ENCODE results near the gene MOCOS. TPM values are rescaled to one million over a fixed set of nuclear protein-coding genes. Genes with fewer than 3 reads are reported as not detected.

Gene MOCOS
- total RNA-seq, 1 experiment from 2014 or later: 5.1 TPM

DNA sequence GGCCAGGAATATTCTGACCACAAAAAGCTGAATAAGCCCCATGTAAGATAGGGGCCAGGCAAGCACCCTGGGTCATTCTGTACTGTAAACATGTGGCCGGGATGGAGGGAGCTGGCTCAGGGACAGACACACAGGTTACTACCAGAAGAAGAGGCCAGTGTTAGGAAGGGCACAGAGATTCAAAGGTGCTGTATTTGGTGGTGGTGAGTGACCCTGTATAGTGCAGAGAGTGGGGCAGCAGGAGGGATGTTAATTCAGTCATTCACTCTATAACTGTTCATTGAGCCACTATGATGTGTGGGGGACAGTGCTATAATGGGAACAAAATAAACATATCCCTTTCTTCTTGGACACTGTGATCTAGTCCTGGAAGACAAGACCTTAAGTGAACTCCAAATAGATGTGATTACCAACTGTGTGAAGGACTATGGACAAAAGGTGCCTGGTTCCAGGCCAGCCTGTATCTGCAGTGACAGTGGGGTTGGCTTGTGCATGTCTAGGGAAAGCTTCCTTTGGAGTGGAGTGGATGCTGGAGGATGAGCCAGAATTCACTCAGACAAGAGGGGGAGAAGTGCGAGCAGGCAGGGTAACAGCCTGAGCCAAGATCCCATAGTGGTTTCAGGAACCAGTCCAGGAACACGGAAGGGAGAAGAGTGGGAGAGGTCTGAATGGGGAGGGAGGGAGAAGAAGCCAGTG, 8.3 kb downstream of the MOCOS start:
- H3K9ac ChIP-seq (ENCODE audit: low read length): no peak overlapping the region
- no peaks in the 10 kb centered on the region for H3K9me2 ChIP-seq (replicated peaks; ENCODE audit: low read length)
- no peaks in the 10 kb centered on the region for H3K27me3 ChIP-seq (ENCODE audit: low read length)
- no peaks in the 10 kb centered on the region for H4K20me1 ChIP-seq (ENCODE audit: low read length)
- TF ChIP-seq EZH2phosphoT487 (IDR thresholded peaks at IDR 0.05; ENCODE audit: borderline replicate concordance, low read length) (no peak), EZH2 (IDR thresholded peaks at IDR 0.05; ENCODE audit: low read length, unreplicated experiment) (no peak)
- TF ChIP-seq, protein P1, sequence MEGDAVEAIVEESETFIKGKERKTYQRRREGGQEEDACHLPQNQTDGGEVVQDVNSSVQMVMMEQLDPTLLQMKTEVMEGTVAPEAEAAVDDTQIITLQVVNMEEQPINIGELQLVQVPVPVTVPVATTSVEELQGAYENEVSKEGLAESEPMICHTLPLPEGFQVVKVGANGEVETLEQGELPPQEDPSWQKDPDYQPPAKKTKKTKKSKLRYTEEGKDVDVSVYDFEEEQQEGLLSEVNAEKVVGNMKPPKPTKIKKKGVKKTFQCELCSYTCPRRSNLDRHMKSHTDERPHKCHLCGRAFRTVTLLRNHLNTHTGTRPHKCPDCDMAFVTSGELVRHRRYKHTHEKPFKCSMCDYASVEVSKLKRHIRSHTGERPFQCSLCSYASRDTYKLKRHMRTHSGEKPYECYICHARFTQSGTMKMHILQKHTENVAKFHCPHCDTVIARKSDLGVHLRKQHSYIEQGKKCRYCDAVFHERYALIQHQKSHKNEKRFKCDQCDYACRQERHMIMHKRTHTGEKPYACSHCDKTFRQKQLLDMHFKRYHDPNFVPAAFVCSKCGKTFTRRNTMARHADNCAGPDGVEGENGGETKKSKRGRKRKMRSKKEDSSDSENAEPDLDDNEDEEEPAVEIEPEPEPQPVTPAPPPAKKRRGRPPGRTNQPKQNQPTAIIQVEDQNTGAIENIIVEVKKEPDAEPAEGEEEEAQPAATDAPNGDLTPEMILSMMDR (conservative IDR thresholded peaks at IDR 0.05; ENCODE audit: low read depth, low read length): no peak
- H3K27ac ChIP-seq (ENCODE audit: low read length): no peak overlapping the region
- no peak overlapping the region for H2AFZ ChIP-seq (ENCODE audit: low read length)
- intact Hi-C loops (cut with micrococcal nuclease): no loop called here
- no peaks in the 10 kb centered on the region for H3F3A ChIP-seq (ENCODE audit: low read length, unreplicated experiment)
- no peaks in the 10 kb centered on the region for H3K36me3 ChIP-seq (ENCODE audit: low read depth, low read length)
- ChIA-PET POLR2A (ENCODE audit: unreplicated experiment) (no interaction called here), CTCF (no interaction called here)
- ATAC-seq: no peak
- BruUV-seq (replicated peaks): no TSS peak
- H3K4me3 ChIP-seq (ENCODE audit: low read length): no peak overlapping the region
- H3K79me2 ChIP-seq (ENCODE audit: low read length): no peaks in the 10 kb centered on the region
- no peak for DNase-seq
- H3K4me1 ChIP-seq (ENCODE audit: insufficient read depth, low read length): no peaks in the 10 kb centered on the region
- H3K9me3 ChIP-seq (ENCODE audit: low read length): no peaks in the 10 kb centered on the region
- no peak overlapping the region for H3K4me2 ChIP-seq (ENCODE audit: low read length)

DNA sequence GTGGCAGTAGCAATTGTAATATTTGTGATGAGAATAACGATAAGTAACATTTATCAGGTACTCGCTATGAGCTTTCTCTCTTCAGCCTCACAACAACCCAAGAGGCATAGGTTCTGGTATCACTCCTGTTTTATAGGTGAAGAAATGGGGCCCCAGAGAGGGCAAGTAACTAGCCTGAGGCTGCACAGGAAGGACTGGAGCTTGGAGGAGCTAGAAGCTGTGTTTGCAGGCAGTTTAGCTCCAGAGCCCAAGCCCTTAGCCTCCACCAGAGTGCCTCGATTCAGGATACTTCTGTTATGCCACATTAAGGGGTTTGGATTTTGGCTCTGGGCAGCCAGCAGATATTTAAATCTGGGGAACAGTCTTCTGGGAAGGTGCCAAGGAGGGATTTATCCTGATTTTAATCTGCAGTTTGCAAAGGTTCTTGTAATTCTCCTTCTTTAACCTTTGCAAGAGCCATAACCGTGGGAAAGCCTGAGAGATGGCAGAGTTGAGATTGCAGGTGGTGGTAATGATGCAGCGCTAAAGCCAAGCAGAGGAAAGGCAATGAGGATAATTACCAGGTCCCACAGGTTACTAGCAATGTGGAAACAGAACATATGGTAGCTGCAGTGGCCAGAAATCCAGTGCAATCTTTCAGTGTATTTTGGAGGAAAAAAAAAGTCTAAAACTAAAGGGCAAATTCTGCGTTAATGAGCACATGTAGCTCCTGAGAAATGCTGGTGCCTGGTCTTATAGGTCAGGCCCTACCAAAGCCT, 9.1 kb downstream of the MOCOS start:
- CTCF ChIA-PET: no interaction called here
- Histone ChIP-seq H3K79me2 (ENCODE audit: low read length) (no peaks in the 10 kb centered on the region), H3K4me3 (ENCODE audit: low read length) (no peak overlapping the region), H3F3A (ENCODE audit: low read length, unreplicated experiment) (no peaks in the 10 kb centered on the region), H3K4me1 (ENCODE audit: insufficient read depth, low read length) (no peaks in the 10 kb centered on the region), H3K9me3 (ENCODE audit: low read length) (no peaks in the 10 kb centered on the region), H4K20me1 (ENCODE audit: low read length) (no peaks in the 10 kb centered on the region), H3K9me2 (replicated peaks; ENCODE audit: low read length) (no peaks in the 10 kb centered on the region), H3K27ac (ENCODE audit: low read length) (no peak overlapping the region), H3K4me2 (ENCODE audit: low read length) (no peak overlapping the region), H3K27me3 (ENCODE audit: low read length) (no peaks in the 10 kb centered on the region), H3K9ac (ENCODE audit: low read length) (no peak overlapping the region), H2AFZ (ENCODE audit: low read length) (no peak overlapping the region), H3K36me3 (ENCODE audit: low read depth, low read length) (no peaks in the 10 kb centered on the region)
- ATAC-seq: no peak
- no TSS peak for BruUV-seq (replicated peaks)
- DNase-seq: no peak
- intact Hi-C loops (cut with micrococcal nuclease): no loop called here
- TF ChIP-seq, protein P1 (conservative IDR thresholded peaks at IDR 0.05; ENCODE audit: low read depth, low read length): no peak
- TF ChIP-seq EZH2phosphoT487 (IDR thresholded peaks at IDR 0.05; ENCODE audit: borderline replicate concordance, low read length) (no peak), EZH2 (IDR thresholded peaks at IDR 0.05; ENCODE audit: low read length, unreplicated experiment) (no peak)
- POLR2A ChIA-PET (ENCODE audit: unreplicated experiment): no interaction called here
